Nephron progenitor cell (in vitro differentiated cells): ENCODE data around the gene STRA8.
"Not testable (repeated sequence)": the region's sequence is repeated elsewhere in the genome, so short reads cannot be mapped to it uniquely, and the experiment has no call there.

Experiments used
- DNase-seq: peaks from one replicate; pipeline ENCODE4 v3.0.0; 2021
- H3K27ac Mint-ChIP-seq: 2 replicates; pipeline ENCODE4 v1.8.0; 2021; ENCODE audit warnings: mild to moderate bottlenecking, moderate library complexity, mixed read lengths
- H3K27me3 Mint-ChIP-seq: 2 replicates; pipeline ENCODE4 v1.8.0; 2021; ENCODE audit warnings: mild to moderate bottlenecking, low read depth, mixed read lengths; ENCODE audit not compliant: poor library complexity
- H3K36me3 Mint-ChIP-seq: 2 replicates; pipeline ENCODE4 v1.8.0; 2021; ENCODE audit warnings: low read depth, mixed read lengths
- H3K4me1 Mint-ChIP-seq: 2 replicates; pipeline ENCODE4 v1.8.0; 2021; ENCODE audit warnings: mixed read lengths
- H3K4me3 Mint-ChIP-seq: 2 replicates; pipeline ENCODE4 v1.8.0; 2021; ENCODE audit warnings: mild to moderate bottlenecking, moderate library complexity, mixed read lengths
- H3K9me3 Mint-ChIP-seq: 2 replicates; pipeline ENCODE4 v1.8.0; 2021; ENCODE audit warnings: mild to moderate bottlenecking, moderate library complexity, mixed read lengths
- TF ChIP-seq, protein P1 (sequence below): fragments of 200-600 bp; sonication (generic); IDR thresholded peaks from 2 replicates; pipeline ENCODE4 v1.5.0; 2021; ENCODE audit warnings: antibody characterized with exemption

Gene STRA8

GRCh38 chr7:135217645-135218509 is 15.8 kb upstream of the STRA8 start:
- H3K27ac Mint-ChIP-seq, result no peak overlapping the region
- peaks cover 7% of the 10 kb centered on the region for H3K4me1 Mint-ChIP-seq
- H3K9me3 Mint-ChIP-seq, result peaks cover 11% of the 10 kb centered on the region
- no peaks in the 10 kb centered on the region for H3K36me3 Mint-ChIP-seq
- no peak for DNase-seq
- TF ChIP-seq, protein P1, sequence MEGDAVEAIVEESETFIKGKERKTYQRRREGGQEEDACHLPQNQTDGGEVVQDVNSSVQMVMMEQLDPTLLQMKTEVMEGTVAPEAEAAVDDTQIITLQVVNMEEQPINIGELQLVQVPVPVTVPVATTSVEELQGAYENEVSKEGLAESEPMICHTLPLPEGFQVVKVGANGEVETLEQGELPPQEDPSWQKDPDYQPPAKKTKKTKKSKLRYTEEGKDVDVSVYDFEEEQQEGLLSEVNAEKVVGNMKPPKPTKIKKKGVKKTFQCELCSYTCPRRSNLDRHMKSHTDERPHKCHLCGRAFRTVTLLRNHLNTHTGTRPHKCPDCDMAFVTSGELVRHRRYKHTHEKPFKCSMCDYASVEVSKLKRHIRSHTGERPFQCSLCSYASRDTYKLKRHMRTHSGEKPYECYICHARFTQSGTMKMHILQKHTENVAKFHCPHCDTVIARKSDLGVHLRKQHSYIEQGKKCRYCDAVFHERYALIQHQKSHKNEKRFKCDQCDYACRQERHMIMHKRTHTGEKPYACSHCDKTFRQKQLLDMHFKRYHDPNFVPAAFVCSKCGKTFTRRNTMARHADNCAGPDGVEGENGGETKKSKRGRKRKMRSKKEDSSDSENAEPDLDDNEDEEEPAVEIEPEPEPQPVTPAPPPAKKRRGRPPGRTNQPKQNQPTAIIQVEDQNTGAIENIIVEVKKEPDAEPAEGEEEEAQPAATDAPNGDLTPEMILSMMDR, result no peak
- no peak overlapping the region for H3K4me3 Mint-ChIP-seq
- no peaks in the 10 kb centered on the region for H3K27me3 Mint-ChIP-seq

DNA sequence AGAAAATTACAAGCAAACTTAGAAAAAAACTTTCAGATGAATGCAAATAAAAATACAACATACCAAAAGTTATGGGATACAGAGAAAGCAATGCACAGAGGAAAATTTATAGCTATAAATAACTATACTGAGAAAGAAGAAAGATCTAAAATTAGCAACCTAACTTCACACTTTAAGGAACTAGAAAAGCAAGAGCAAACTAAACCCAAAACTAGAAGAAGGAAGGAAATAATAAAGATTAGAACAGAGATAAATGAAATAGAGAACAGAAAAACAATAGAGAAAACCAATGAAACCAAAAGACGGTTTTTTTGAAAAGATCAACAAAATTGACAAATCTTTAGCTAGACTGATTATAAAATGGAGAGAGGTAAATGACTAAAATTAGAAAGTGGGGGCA is 9.6 kb upstream of the STRA8 start:
- TF ChIP-seq, protein P1, result no peak
- Mint-ChIP-seq H3K27me3 (no peaks in the 10 kb centered on the region), H3K4me1 (no peaks in the 10 kb centered on the region), H3K9me3 (peaks cover 11% of the 10 kb centered on the region), H3K4me3 (no peak overlapping the region), H3K36me3 (no peaks in the 10 kb centered on the region), H3K27ac (no peak overlapping the region)
- DNase-seq, result no peak

DNA sequence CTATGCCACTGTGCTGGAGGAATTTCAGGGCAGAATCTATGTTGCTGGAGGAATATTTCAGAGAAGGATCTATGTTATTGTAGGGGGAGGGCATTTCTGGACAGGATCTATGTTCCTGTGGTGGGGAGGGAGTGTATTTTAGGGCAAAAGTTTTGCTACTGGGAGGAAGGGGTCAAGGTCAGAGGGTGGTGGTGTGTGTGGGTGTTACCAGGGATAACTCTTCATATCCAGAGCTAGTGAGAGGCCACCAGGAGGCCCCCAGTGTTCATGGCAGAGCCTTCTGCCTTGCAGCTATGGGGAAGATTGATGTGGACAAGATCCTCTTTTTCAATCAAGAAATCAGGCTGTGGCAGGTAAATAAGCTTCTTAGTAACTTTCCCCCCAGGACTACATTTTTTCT is 2.0 kb upstream of the STRA8 start:
- no peak overlapping the region for H3K4me3 Mint-ChIP-seq
- DNase-seq, result no peak
- H3K4me1 Mint-ChIP-seq, result peaks cover 9% of the 10 kb centered on the region
- H3K27me3 Mint-ChIP-seq, result peaks cover 6% of the 10 kb centered on the region
- TF ChIP-seq, protein P1, result no peak
- no peaks in the 10 kb centered on the region for H3K9me3 Mint-ChIP-seq
- H3K27ac Mint-ChIP-seq, result peak overlapping the region; percentile 34
- no peaks in the 10 kb centered on the region for H3K36me3 Mint-ChIP-seq

DNA sequence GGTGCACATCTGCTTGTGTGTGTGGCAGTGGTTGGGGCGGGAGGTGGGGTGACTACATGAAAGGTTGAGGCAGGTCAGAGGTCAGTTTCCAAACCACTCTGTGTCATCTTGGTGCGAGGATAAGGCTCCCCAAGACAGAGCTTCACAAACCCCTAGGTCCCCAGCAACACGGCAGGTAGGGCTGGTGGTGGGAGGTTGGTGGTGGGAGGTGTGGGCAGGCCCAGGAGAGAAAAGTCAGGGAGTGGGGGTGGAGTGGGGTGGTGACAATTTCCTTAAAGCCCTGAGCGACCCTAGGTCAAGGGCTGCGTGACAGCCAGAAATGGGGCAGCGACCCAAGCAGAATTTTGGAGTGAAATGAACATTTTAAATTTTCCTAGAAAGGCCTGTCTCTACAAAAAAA is 1.6 kb upstream of the STRA8 start:
- H3K27me3 Mint-ChIP-seq, result peaks cover 6% of the 10 kb centered on the region
- H3K4me1 Mint-ChIP-seq, result peaks cover 13% of the 10 kb centered on the region
- H3K36me3 Mint-ChIP-seq, result no peaks in the 10 kb centered on the region
- H3K27ac Mint-ChIP-seq, result no peak overlapping the region
- DNase-seq, result no peak
- H3K4me3 Mint-ChIP-seq, result no peak overlapping the region
- no peaks in the 10 kb centered on the region for H3K9me3 Mint-ChIP-seq
- TF ChIP-seq, protein P1, result no peak

DNA sequence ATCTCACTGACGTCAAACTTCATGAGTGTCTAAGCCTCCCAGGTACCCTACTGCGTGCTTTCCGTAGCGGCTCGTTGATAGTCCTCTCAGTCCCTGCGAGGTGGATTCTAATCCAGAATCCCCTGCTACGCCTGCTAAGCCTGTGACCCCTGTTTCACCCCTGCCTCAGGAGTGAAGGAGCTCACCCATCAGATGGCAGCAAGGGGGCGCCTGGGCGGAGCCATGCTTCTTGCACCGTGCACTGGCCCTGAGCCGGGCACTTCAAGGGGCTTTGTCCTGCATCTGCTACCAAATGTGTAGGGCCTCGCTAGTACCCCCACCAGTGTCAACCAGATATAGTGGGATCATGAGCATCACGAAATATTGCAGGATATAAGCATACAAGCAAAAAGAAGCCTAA is 918 bp upstream of the STRA8 start:
- peak; percentile 17 for DNase-seq

GRCh38 chr7:135234095-135234494 is 457 bp downstream of the STRA8 start:
- not testable (repeated sequence) for H3K27ac Mint-ChIP-seq, H3K9me3 Mint-ChIP-seq, H3K4me3 Mint-ChIP-seq, H3K36me3 Mint-ChIP-seq, DNase-seq, H3K27me3 Mint-ChIP-seq
- H3K4me1 Mint-ChIP-seq, result peaks cover 16% of the 10 kb centered on the region

More for the DNA sequence above, 918 bp upstream of the STRA8 start:
- Mint-ChIP-seq H3K9me3 (no peaks in the 10 kb centered on the region), H3K27me3 (peaks cover 10% of the 10 kb centered on the region), H3K36me3 (no peaks in the 10 kb centered on the region), H3K4me1 (peaks cover 15% of the 10 kb centered on the region), H3K4me3 (no peak overlapping the region), H3K27ac (no peak overlapping the region)
- TF ChIP-seq, protein P1, result no peak
